ENCODE data around the gene LRPPRC. TPM values are rescaled to one million over a fixed set of nuclear protein-coding genes. Genes with fewer than 3 reads are reported as not detected.

Gene LRPPRC
- total and polyA plus RNA-seq, 9 of the 15 experiments (the other 6 are each of a cell fraction or from before 2014, with no cell fraction given): 41.5 to 214 (median 138) TPM

DNA sequence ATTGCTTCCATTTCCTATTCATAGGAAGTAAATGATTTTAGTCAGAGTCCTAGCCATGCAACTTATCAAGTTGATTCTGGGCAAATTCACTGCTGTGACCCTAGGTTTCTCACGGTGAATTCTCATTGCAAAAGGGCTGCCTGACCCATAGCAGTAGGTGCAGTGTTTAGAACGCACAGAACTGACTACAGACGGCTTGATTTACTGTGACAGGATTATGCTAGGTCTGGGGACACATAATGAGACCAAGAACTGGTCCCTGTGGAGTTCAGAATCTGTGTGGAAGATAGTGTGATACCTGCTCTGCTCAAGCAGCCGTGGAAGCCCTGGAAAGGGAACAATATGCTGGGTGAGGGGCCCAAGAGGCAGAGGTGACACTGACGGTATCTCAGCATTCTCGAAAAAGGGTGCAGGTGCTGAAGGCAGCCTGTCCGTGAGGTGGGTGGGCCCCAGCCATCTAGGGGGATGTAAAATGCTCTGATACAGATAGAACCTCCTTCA lies 110.6 kb downstream of the LRPPRC start (continued):
- TF ChIP-seq, protein P1, sequence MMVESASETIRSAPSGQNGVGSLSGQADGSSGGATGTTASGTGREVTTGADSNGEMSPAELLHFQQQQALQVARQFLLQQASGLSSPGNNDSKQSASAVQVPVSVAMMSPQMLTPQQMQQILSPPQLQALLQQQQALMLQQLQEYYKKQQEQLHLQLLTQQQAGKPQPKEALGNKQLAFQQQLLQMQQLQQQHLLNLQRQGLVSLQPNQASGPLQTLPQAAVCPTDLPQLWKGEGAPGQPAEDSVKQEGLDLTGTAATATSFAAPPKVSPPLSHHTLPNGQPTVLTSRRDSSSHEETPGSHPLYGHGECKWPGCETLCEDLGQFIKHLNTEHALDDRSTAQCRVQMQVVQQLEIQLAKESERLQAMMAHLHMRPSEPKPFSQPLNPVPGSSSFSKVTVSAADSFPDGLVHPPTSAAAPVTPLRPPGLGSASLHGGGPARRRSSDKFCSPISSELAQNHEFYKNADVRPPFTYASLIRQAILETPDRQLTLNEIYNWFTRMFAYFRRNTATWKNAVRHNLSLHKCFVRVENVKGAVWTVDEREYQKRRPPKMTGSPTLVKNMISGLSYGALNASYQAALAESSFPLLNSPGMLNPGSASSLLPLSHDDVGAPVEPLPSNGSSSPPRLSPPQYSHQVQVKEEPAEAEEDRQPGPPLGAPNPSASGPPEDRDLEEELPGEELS (CRISPR knock-in tag; IDR thresholded peaks at IDR 0.05; ENCODE audit: borderline replicate concordance): no peak
- no peak for TF ChIP-seq SIN3A (IDR thresholded peaks at IDR 0.05; ENCODE audit: borderline replicate concordance in 2 of 2, control insufficient read depth in 1 of 2, low read depth in 2 of 2, low read length in 2 of 2)
- TF ChIP-seq POLR2AphosphoS5 (IDR thresholded peaks at IDR 0.05; ENCODE audit: control insufficient read depth, insufficient read depth, low read depth, low read length): no peak; the same call in 1 of the 2 replicates
- TF ChIP-seq, protein P2, sequence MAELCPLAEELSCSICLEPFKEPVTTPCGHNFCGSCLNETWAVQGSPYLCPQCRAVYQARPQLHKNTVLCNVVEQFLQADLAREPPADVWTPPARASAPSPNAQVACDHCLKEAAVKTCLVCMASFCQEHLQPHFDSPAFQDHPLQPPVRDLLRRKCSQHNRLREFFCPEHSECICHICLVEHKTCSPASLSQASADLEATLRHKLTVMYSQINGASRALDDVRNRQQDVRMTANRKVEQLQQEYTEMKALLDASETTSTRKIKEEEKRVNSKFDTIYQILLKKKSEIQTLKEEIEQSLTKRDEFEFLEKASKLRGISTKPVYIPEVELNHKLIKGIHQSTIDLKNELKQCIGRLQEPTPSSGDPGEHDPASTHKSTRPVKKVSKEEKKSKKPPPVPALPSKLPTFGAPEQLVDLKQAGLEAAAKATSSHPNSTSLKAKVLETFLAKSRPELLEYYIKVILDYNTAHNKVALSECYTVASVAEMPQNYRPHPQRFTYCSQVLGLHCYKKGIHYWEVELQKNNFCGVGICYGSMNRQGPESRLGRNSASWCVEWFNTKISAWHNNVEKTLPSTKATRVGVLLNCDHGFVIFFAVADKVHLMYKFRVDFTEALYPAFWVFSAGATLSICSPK (IDR thresholded peaks at IDR 0.05; ENCODE audit: borderline replicate concordance): no peak
- TF ChIP-seq BACH1 (tag; IDR thresholded peaks at IDR 0.05): no peak

DNA sequence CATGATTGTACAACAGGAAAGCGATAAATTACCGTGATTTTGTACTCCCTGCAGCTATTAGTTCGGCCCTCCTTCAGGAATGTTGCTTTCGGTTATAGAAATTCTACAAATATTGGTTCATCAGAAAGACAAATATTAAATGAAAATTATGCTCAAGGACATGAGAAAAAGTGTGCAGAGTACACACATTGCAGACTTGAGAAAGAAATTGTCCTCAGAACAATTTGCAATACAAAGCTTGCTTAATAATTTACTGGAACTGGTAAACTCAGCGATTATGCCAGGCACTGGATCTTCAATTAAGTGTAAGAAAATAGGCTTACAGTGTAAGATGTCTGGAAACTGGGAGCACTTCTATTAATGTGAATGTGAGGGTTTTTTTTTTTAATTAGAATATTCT lies 111.1 kb downstream of the LRPPRC start:
- Histone ChIP-seq H3K4me1 (replicated peaks in 1 of 2; ENCODE audit: control insufficient read depth in 2 of 2, insufficient read depth in 2 of 2, low read length in 2 of 2) (no peaks in the 10 kb centered on the region), H3K9me3 (replicated peaks; ENCODE audit: control insufficient read depth, insufficient read depth, low read depth, low read length) (no peaks in the 10 kb centered on the region), H3K9me1 (ENCODE audit: control insufficient read depth, insufficient read depth, low read length) (no peaks in the 10 kb centered on the region), H3K36me3 (ENCODE audit: control insufficient read depth, insufficient read depth, low read length) (peaks cover 31% of the 10 kb centered on the region), H2AFZ (ENCODE audit: low read depth, low read length) (no peak overlapping the region), H3K27me3 (ENCODE audit: control insufficient read depth in 2 of 2, insufficient read depth in 2 of 2, low read length in 2 of 2) (no peaks in the 10 kb centered on the region; a peak in 1 of 5 replicates), H3K9ac (ENCODE audit: insufficient read depth in 1 of 2, low read depth in 2 of 2, low read length in 2 of 2) (no peak overlapping the region), H3K4me3 (no peak overlapping the region), H4K20me1 (replicated peaks; ENCODE audit: control insufficient read depth, insufficient read depth, low read length) (no peaks in the 10 kb centered on the region), H3K27ac (ENCODE audit: extremely low read depth, low read depth, low read length) (no peak overlapping the region), H3K79me2 (ENCODE audit: control insufficient read depth, insufficient read depth, low read length) (no peaks in the 10 kb centered on the region), H3K4me2 (ENCODE audit: insufficient read depth, low read length) (no peak overlapping the region)
- POLR2A ChIA-PET: interaction anchor here (0.6 to 1.0 kb wide), 3 partner anchors 8 to 48 kb away, joined by 3 read pairs; no protein-coding TSS in a partner anchor
- DNase-seq (ENCODE audit: extremely low read depth in 1 of 4, low spot score in 3 of 4) (no peak), ATAC-seq (no peak), FAIRE-seq (no peak)
- CTCF ChIA-PET (ENCODE audit: low intra/inter-chr PET ratio): no interaction called here
- 69% methylated on average over 5 of the region's 5 CpGs for WGBS (ENCODE audit: insufficient coverage, low coverage, missing lambda C conversion rate)
- no TSS peak for BruUV-seq (replicated peaks)
- in situ Hi-C loops (cut with MboI) (no loop called here), intact Hi-C loops (cut with micrococcal nuclease) (no loop called here)
- TF ChIP-seq POLR2AphosphoS2 (IDR thresholded peaks at IDR 0.05; ENCODE audit: low read length): 0 out of 2 replicates have a peak, but pooled peaks have one; percentile 3
- no peak for TF ChIP-seq PRMT5 (CRISPR knock-in tag; IDR thresholded peaks at IDR 0.05)
- TF ChIP-seq ZNF175 (CRISPR knock-in tag; IDR thresholded peaks at IDR 0.05; ENCODE audit: low read depth): no peak
- no peak for TF ChIP-seq CBFA2T2 (conservative IDR thresholded peaks at IDR 0.05)
- TF ChIP-seq, protein P3, sequence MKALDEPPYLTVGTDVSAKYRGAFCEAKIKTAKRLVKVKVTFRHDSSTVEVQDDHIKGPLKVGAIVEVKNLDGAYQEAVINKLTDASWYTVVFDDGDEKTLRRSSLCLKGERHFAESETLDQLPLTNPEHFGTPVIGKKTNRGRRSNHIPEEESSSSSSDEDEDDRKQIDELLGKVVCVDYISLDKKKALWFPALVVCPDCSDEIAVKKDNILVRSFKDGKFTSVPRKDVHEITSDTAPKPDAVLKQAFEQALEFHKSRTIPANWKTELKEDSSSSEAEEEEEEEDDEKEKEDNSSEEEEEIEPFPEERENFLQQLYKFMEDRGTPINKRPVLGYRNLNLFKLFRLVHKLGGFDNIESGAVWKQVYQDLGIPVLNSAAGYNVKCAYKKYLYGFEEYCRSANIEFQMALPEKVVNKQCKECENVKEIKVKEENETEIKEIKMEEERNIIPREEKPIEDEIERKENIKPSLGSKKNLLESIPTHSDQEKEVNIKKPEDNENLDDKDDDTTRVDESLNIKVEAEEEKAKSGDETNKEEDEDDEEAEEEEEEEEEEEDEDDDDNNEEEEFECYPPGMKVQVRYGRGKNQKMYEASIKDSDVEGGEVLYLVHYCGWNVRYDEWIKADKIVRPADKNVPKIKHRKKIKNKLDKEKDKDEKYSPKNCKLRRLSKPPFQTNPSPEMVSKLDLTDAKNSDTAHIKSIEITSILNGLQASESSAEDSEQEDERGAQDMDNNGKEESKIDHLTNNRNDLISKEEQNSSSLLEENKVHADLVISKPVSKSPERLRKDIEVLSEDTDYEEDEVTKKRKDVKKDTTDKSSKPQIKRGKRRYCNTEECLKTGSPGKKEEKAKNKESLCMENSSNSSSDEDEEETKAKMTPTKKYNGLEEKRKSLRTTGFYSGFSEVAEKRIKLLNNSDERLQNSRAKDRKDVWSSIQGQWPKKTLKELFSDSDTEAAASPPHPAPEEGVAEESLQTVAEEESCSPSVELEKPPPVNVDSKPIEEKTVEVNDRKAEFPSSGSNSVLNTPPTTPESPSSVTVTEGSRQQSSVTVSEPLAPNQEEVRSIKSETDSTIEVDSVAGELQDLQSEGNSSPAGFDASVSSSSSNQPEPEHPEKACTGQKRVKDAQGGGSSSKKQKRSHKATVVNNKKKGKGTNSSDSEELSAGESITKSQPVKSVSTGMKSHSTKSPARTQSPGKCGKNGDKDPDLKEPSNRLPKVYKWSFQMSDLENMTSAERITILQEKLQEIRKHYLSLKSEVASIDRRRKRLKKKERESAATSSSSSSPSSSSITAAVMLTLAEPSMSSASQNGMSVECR (CRISPR knock-in tag; IDR thresholded peaks at IDR 0.05): no peak

All from K562 (cell line).